ENCODE measurements around the gene RSRC1. TPM values are rescaled to one million over a fixed set of nuclear protein-coding genes. Genes with fewer than 3 reads are reported as not detected.

RSRC1 gene
- total RNA-seq, 1 experiment from 2014 or later: 60.3 TPM

DNA sequence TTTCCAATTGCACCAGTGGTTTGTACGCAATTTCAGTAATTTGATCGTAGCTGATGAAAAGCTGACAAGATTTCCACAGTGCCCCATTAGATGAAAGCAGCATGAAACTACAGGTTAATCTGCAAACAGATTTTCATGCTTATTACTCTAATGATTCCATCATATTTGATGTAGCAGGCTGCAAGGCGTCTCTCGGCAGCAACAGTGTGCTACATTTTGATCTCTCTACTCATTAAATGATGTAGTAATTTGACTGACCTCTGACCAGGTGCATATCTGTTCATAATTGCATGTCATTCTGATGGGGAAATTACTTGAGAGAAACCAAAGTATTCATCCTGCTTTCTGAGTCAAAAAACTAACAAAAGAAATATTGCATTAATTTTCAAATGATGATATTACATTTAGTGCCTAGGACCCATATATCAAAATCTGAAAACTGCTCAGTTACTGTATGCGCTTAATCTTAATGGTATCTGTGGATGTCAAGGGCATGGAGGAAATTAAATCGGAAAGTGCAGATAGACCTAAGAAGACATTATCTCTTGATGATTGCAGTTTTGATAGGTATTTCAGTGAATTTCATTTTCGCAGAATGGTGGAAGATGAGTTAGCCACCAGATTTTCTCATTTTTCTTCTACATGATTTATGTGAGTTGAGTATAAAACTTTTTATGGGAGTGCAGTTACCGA lies 198.5 kb downstream of the RSRC1 start:
- BruUV-seq (replicated peaks): no TSS peak
- Histone ChIP-seq H3K79me2 (ENCODE audit: low read depth) (no peaks in the 10 kb centered on the region), H3K4me1 (replicated peaks; ENCODE audit: insufficient read depth) (no peaks in the 10 kb centered on the region), H4K20me1 (ENCODE audit: insufficient read depth) (0 out of 2 replicates have a peak, but pooled peaks cover 5% of the 10 kb centered on the region), H3F3A (ENCODE audit: insufficient read depth, low read depth) (no peaks in the 10 kb centered on the region; the same call in 1 of the 2 replicates), H3K27me3 (ENCODE audit: insufficient read depth, low read depth) (no peaks in the 10 kb centered on the region), H3K4me2 (no peak overlapping the region), H3K9me3 (ENCODE audit: insufficient read depth, low read depth) (no peaks in the 10 kb centered on the region), H3K36me3 (ENCODE audit: low read depth) (no peaks in the 10 kb centered on the region), H3K4me3 (no peak overlapping the region), H2AFZ (no peak overlapping the region), H3K9me2 (ENCODE audit: insufficient read depth) (no peaks in the 10 kb centered on the region), H3K27ac (no peak overlapping the region)
- ChIA-PET CTCF (no interaction called here), POLR2A (ENCODE audit: unreplicated experiment) (no interaction called here)
- TF ChIP-seq, protein P1, sequence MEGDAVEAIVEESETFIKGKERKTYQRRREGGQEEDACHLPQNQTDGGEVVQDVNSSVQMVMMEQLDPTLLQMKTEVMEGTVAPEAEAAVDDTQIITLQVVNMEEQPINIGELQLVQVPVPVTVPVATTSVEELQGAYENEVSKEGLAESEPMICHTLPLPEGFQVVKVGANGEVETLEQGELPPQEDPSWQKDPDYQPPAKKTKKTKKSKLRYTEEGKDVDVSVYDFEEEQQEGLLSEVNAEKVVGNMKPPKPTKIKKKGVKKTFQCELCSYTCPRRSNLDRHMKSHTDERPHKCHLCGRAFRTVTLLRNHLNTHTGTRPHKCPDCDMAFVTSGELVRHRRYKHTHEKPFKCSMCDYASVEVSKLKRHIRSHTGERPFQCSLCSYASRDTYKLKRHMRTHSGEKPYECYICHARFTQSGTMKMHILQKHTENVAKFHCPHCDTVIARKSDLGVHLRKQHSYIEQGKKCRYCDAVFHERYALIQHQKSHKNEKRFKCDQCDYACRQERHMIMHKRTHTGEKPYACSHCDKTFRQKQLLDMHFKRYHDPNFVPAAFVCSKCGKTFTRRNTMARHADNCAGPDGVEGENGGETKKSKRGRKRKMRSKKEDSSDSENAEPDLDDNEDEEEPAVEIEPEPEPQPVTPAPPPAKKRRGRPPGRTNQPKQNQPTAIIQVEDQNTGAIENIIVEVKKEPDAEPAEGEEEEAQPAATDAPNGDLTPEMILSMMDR (conservative IDR thresholded peaks at IDR 0.05): no peak
- no peak for TF ChIP-seq EZH2 (IDR thresholded peaks at IDR 0.05; ENCODE audit: low read depth)
- intact Hi-C loops (cut with micrococcal nuclease; ENCODE audit: unreplicated experiment): no loop called here
- DNase-seq: no peak

DNA sequence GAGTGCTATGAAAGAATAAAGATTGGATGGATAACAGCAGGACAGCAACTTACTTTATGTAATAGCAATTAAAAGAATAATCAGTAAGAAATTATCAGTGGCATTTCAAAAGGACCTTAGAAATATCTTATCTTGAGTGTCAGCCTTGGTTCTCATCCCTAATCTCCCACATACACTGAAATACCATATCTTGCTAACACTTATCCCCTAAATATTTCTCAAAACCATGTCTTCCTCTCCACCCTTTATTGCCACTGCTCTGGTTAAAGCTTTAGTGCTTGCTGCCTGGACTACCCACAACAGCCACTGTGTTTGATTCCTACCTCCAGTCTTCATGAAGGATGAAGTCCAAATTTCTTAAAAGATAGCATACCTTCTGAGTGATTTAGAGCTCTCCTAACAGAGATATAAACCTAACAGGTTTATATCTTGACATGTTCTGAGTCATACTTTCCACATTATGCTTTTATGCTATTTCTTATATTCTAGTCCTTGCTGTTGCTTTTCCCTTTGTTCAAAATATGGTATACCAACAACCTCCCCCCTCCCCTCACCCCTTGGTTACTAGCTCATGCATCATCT lies 202.8 kb downstream of the RSRC1 start:
- H3K4me3 ChIP-seq: no peak overlapping the region
- H3F3A ChIP-seq (ENCODE audit: insufficient read depth, low read depth): no peaks in the 10 kb centered on the region; the same call in 1 of the 2 replicates
- H3K27me3 ChIP-seq (ENCODE audit: insufficient read depth, low read depth): no peaks in the 10 kb centered on the region
- ChIA-PET CTCF (interaction anchor here (0.6 kb wide), 1 partner anchor 218 kb away, joined by 11 read pairs; no protein-coding TSS in a partner anchor), POLR2A (ENCODE audit: unreplicated experiment) (interaction anchor here (0.6 kb wide), 2 partner anchors 174 to 203 kb away, joined by 6 to 19 read pairs; no protein-coding TSS in a partner anchor)
- BruUV-seq (replicated peaks): no TSS peak
- no peaks in the 10 kb centered on the region for H3K9me3 ChIP-seq (ENCODE audit: insufficient read depth, low read depth)
- intact Hi-C loops (cut with micrococcal nuclease; ENCODE audit: unreplicated experiment): loop anchor here (2.0 to 10.0 kb wide), 4 partner anchors 120 to 778 kb away; no protein-coding TSS in a partner anchor
- H4K20me1 ChIP-seq (ENCODE audit: insufficient read depth): no peaks in the 10 kb centered on the region
- TF ChIP-seq EZH2 (IDR thresholded peaks at IDR 0.05; ENCODE audit: low read depth): no peak
- TF ChIP-seq, protein P1 (conservative IDR thresholded peaks at IDR 0.05): no peak
- no peak overlapping the region for H3K4me2 ChIP-seq
- DNase-seq: no peak
- H3K4me1 ChIP-seq (replicated peaks; ENCODE audit: insufficient read depth): no peaks in the 10 kb centered on the region
- no peak overlapping the region for H3K27ac ChIP-seq
- no peak overlapping the region for H2AFZ ChIP-seq
- no peaks in the 10 kb centered on the region for H3K36me3 ChIP-seq (ENCODE audit: low read depth)
- no peaks in the 10 kb centered on the region for H3K9me2 ChIP-seq (ENCODE audit: insufficient read depth)
- no peaks in the 10 kb centered on the region for H3K79me2 ChIP-seq (ENCODE audit: low read depth)

DNA sequence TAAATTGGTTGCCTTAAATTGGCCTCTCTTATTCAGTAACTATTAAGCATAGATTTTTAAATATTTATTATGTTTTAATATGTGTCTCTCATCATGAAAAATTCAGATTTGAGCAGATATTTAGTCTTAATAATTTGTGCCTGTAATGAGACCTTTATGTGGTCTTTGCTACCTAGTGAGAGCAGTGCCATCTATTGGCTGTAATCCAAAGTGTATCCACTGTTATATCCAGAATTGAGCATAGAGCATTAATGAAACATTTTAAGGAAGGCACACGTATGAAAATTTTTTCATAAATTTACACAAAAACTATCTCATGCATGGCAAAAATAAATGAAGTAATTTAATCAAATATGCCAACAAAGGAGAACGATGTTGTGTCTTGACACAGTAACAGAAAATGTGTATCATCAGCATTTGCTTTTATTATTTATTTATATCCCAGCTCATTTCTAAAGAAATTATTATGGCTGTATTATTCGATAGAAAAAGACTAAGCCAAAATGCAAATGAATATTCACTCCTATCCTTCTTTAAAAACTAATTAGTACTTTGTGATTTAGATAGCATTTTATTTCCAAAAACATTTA lies 203.5 kb downstream of the RSRC1 start:
- DNase-seq: no peak
- Histone ChIP-seq H3K4me2 (no peak overlapping the region), H3K4me1 (replicated peaks; ENCODE audit: insufficient read depth) (no peaks in the 10 kb centered on the region), H3K36me3 (ENCODE audit: low read depth) (no peaks in the 10 kb centered on the region), H3K79me2 (ENCODE audit: low read depth) (no peaks in the 10 kb centered on the region), H3K27me3 (ENCODE audit: insufficient read depth, low read depth) (no peaks in the 10 kb centered on the region), H3K9me3 (ENCODE audit: insufficient read depth, low read depth) (no peaks in the 10 kb centered on the region), H4K20me1 (ENCODE audit: insufficient read depth) (no peaks in the 10 kb centered on the region), H3K9me2 (ENCODE audit: insufficient read depth) (no peaks in the 10 kb centered on the region), H3K4me3 (no peak overlapping the region), H3F3A (ENCODE audit: insufficient read depth, low read depth) (no peaks in the 10 kb centered on the region; the same call in 1 of the 2 replicates), H3K27ac (no peak overlapping the region), H2AFZ (no peak overlapping the region)
- CTCF ChIA-PET: no interaction called here
- POLR2A ChIA-PET (ENCODE audit: unreplicated experiment): interaction anchor here (0.6 kb wide), 1 partner anchor 204 kb away, joined by 19 read pairs; no protein-coding TSS in a partner anchor
- TF ChIP-seq EZH2 (IDR thresholded peaks at IDR 0.05; ENCODE audit: low read depth): no peak
- TF ChIP-seq, protein P1 (conservative IDR thresholded peaks at IDR 0.05): peak; percentile 79
- BruUV-seq (replicated peaks): no TSS peak
- intact Hi-C loops (cut with micrococcal nuclease; ENCODE audit: unreplicated experiment): loop anchor here (2.0 to 10.0 kb wide), 4 partner anchors 119 to 779 kb away; no protein-coding TSS in a partner anchor

All from PC-9 (cell line).